Measurements from ENCODE around the gene TIAL1. TPM values are rescaled to one million over a fixed set of nuclear protein-coding genes. Genes with fewer than 3 reads are reported as not detected.

TIAL1 gene
- total RNA-seq, 1 experiment from 2014 or later = 52.4 TPM

GRCh38 chr10:119531067-119531466 is 65.7 kb downstream of the TIAL1 start:
- DNase-seq (ENCODE audit: low spot score) = no peak

- DNase-seq (ENCODE audit: low spot score) = peak; percentile 93
Observed at GRCh38 chr10:119528663-119529237, 68.0 kb downstream of the TIAL1 start.

- DNase-seq (ENCODE audit: low spot score) = no peak
Observed at GRCh38 chr10:119526621-119527592, 69.9 kb downstream of the TIAL1 start.

GRCh38 chr10:119526149-119526548 is 70.6 kb downstream of the TIAL1 start:
- DNase-seq (ENCODE audit: low spot score) = no peak

- DNase-seq (ENCODE audit: low spot score) = no peak
Observed at GRCh38 chr10:119525116-119525515, 71.6 kb downstream of the TIAL1 start.

GRCh38 chr10:119524720-119525070 is 72.1 kb downstream of the TIAL1 start:
- DNase-seq (ENCODE audit: low spot score) = no peak

GRCh38 chr10:119523895-119524719 is 72.7 kb downstream of the TIAL1 start:
- no peak for DNase-seq (ENCODE audit: low spot score)

Other genes with a start within 250 kb of the TIAL1 start
- 74.7 and 106 TPM in 2 replicates for gene RGS10, start 54.2 kb downstream of the TIAL1 start, total RNA-seq (2014; rRNA removed; shearing (Covaris generic))
- 31.0 and 39.8 TPM in 2 replicates for gene BAG3, start 54.4 kb upstream of the TIAL1 start, total RNA-seq (2014; rRNA removed; shearing (Covaris generic))
- gene INPP5F, start 129.1 kb upstream of the TIAL1 start, total RNA-seq (2014; rRNA removed; shearing (Covaris generic)) = 23.5 and 33.2 TPM in 2 replicates